DMS 273 treated with DMSO at 0.1 percent for 48 hours (cell line): Measurements from ENCODE around the gene ZNF197.
"Not testable (repeated sequence)": the region's sequence is repeated elsewhere in the genome, so short reads cannot be mapped to it uniquely, and the experiment has no call there.

ENCODE experiments used
- DNase-seq: peaks from one replicate; lab custom pipeline; 2025; lab: John Stamatoyannopoulos, UW

The ZNF197 gene

GRCh38 chr3:44624749-44625480 lies at the start of gene ZNF197:
Gene ZNF197, plus strand, starts transcription at chr3:44625036. Its CDS starts 4,119 bp downstream, at chr3:44629155.
- peak; percentile 58 for DNase-seq

GRCh38 chr3:44576613-44577012 lies 48.2 kb upstream of the ZNF197 start:
- DNase-seq, result no peak

- DNase-seq, result not testable (repeated sequence)
Observed at GRCh38 chr3:44577354-44577952, 47.4 kb upstream of the ZNF197 start.

GRCh38 chr3:44578316-44578715 lies 46.5 kb upstream of the ZNF197 start:
- DNase-seq, result not testable (repeated sequence)

GRCh38 chr3:44578924-44579515 lies 45.8 kb upstream of the ZNF197 start:
- DNase-seq, result not testable (repeated sequence)

GRCh38 chr3:44579749-44580148 lies 45.1 kb upstream of the ZNF197 start:
- DNase-seq, result not testable (repeated sequence)

- not testable (repeated sequence) for DNase-seq
Observed at GRCh38 chr3:44580971-44581370, 43.9 kb upstream of the ZNF197 start.

- DNase-seq, result peak; percentile 47
Observed at GRCh38 chr3:44584646-44585501, 40.0 kb upstream of the ZNF197 start, which contains the start of gene ZNF660. Gene ZNF660, plus strand, starts transcription at chr3:44584964. Its CDS starts 9,230 bp downstream, at chr3:44594194.

GRCh38 chr3:44596621-44597020 lies 28.2 kb upstream of the ZNF197 start:
- no peak for DNase-seq

GRCh38 chr3:44601749-44602148 lies 23.1 kb upstream of the ZNF197 start:
- DNase-seq, result no peak

- DNase-seq, result no peak
Observed at GRCh38 chr3:44612678-44613077, 12.2 kb upstream of the ZNF197 start.

- no peak for DNase-seq
Observed at GRCh38 chr3:44628716-44629115, 3.9 kb downstream of the ZNF197 start.

GRCh38 chr3:44632193-44632592 lies 7.4 kb downstream of the ZNF197 start:
- no peak for DNase-seq

GRCh38 chr3:44642337-44642736 lies 17.5 kb downstream of the ZNF197 start:
- DNase-seq, result no peak

- DNase-seq, result no peak
Observed at GRCh38 chr3:44643024-44643423, 18.2 kb downstream of the ZNF197 start.

- DNase-seq, result no peak
Observed at GRCh38 chr3:44647771-44648170, 22.9 kb downstream of the ZNF197 start.

GRCh38 chr3:44648564-44649229 lies 23.9 kb downstream of the ZNF197 start, which contains the start of gene ZNF35:
Gene ZNF35, plus strand, starts transcription at chr3:44648732. Its CDS starts 2,336 bp downstream, at chr3:44651068.
- peak; percentile 31 for DNase-seq

GRCh38 chr3:44649709-44650108 lies 24.9 kb downstream of the ZNF197 start:
- no peak for DNase-seq

- DNase-seq, result no peak
Observed at GRCh38 chr3:44654039-44654438, 29.2 kb downstream of the ZNF197 start.

- no peak for DNase-seq
Observed at GRCh38 chr3:44659015-44659414, 34.2 kb downstream of the ZNF197 start.

- DNase-seq, result no peak
Observed at GRCh38 chr3:44659434-44659833, 34.6 kb downstream of the ZNF197 start.
